Measurements from ENCODE around the gene CBY2. TPM values are rescaled to one million over a fixed set of nuclear protein-coding genes. Genes with fewer than 3 reads are reported as not detected.
"Not testable (repeated sequence)": the region's sequence is repeated elsewhere in the genome, so short reads cannot be mapped to it uniquely, and the experiment has no call there.

The CBY2 gene
- total RNA-seq, 1 donor from 2014 or later: not detected

DNA sequence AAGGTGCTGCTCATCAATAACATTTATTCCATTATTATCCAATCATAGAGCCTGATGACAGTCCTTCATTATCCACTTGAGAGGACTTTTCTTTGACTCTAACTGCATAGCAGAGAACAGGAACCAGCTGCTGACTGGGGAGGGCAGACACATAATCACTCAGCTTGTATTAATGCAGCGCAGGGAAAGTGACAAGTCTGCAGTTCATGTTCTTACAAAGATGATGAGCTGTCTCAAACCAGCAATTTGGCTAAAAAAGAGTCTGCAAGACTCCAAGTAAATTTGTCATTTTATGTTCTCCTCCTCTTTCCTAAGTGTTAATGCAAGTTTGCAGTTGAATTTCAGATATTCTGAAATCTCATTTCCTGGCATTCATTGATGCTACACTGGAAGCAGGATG is 40.0 kb upstream of the CBY2 start:
- Histone ChIP-seq H3K79me2 (ENCODE audit: insufficient read depth, low read length) (no peaks in the 10 kb centered on the region), H3K4me3 (ENCODE audit: insufficient read depth, low read depth, low read length) (no peak overlapping the region), H3K4me2 (ENCODE audit: low read length) (no peak overlapping the region), H2AFZ (ENCODE audit: low read depth, low read length) (no peak overlapping the region), H3K4me1 (ENCODE audit: insufficient read depth, low read length) (peaks cover 6% of the 10 kb centered on the region), H3K9me3 (ENCODE audit: insufficient read depth, low read depth, low read length) (no peaks in the 10 kb centered on the region), H4K20me1 (ENCODE audit: insufficient read depth, low read length) (no peaks in the 10 kb centered on the region), H3K27me3 (ENCODE audit: insufficient read depth, low read length) (no peaks in the 10 kb centered on the region), H3K27ac (ENCODE audit: low read depth, low read length) (no peak overlapping the region), H3K36me3 (ENCODE audit: insufficient read depth, low read length) (no peaks in the 10 kb centered on the region), H3K9ac (ENCODE audit: low read length) (no peak overlapping the region)
- no peak for FAIRE-seq
- Mint-ChIP-seq H3K27ac (ENCODE audit: unreplicated experiment) (no peak overlapping the region), H3K27me3 (ENCODE audit: low read depth, unreplicated experiment) (no peaks in the 10 kb centered on the region), H3K4me1 (ENCODE audit: low read depth, unreplicated experiment) (peaks cover 21% of the 10 kb centered on the region), H3K9me3 (ENCODE audit: unreplicated experiment) (peaks cover 1% of the 10 kb centered on the region), H3K36me3 (ENCODE audit: low read depth, unreplicated experiment) (no peaks in the 10 kb centered on the region), H3K4me3 (ENCODE audit: unreplicated experiment) (no peak overlapping the region)
- TF ChIP-seq CTCF (IDR thresholded peaks at IDR 0.05; ENCODE audit: insufficient read depth, low read depth, low read length) (no peak), EZH2 (IDR thresholded peaks at IDR 0.05; ENCODE audit: insufficient read depth, low read length) (no peak)
- no peak for DNase-seq (ENCODE audit: low read depth)

- H3K4me1 ChIP-seq (ENCODE audit: insufficient read depth, low read length); H3K79me2 ChIP-seq (ENCODE audit: insufficient read depth, low read length); H3K36me3 Mint-ChIP-seq (ENCODE audit: low read depth, unreplicated experiment); H2AFZ ChIP-seq (ENCODE audit: low read depth, low read length); H3K36me3 ChIP-seq (ENCODE audit: insufficient read depth, low read length); H3K4me2 ChIP-seq (ENCODE audit: low read length); H3K27me3 Mint-ChIP-seq (ENCODE audit: low read depth, unreplicated experiment); H3K27ac ChIP-seq (ENCODE audit: low read depth, low read length); H3K9me3 ChIP-seq (ENCODE audit: insufficient read depth, low read depth, low read length); DNase-seq (ENCODE audit: low read depth); H3K4me3 Mint-ChIP-seq (ENCODE audit: unreplicated experiment); H3K9ac ChIP-seq (ENCODE audit: low read length); H3K27me3 ChIP-seq (ENCODE audit: insufficient read depth, low read length); FAIRE-seq; H3K4me3 ChIP-seq (ENCODE audit: insufficient read depth, low read depth, low read length); H4K20me1 ChIP-seq (ENCODE audit: insufficient read depth, low read length); H3K27ac Mint-ChIP-seq (ENCODE audit: unreplicated experiment); H3K9me3 Mint-ChIP-seq (ENCODE audit: unreplicated experiment): not testable (repeated sequence)
- H3K4me1 Mint-ChIP-seq (ENCODE audit: low read depth, unreplicated experiment): peaks cover 21% of the 10 kb centered on the region
Measured at GRCh38 chr13:45662903-45663302, 39.2 kb upstream of the CBY2 start.

- not testable (repeated sequence) for H3K27ac Mint-ChIP-seq (ENCODE audit: unreplicated experiment); H3K9ac ChIP-seq (ENCODE audit: low read length); H3K79me2 ChIP-seq (ENCODE audit: insufficient read depth, low read length); H3K9me3 ChIP-seq (ENCODE audit: insufficient read depth, low read depth, low read length); H3K4me2 ChIP-seq (ENCODE audit: low read length); H3K27me3 Mint-ChIP-seq (ENCODE audit: low read depth, unreplicated experiment); H3K4me1 ChIP-seq (ENCODE audit: insufficient read depth, low read length); H4K20me1 ChIP-seq (ENCODE audit: insufficient read depth, low read length); H3K27ac ChIP-seq (ENCODE audit: low read depth, low read length); H3K4me3 ChIP-seq (ENCODE audit: insufficient read depth, low read depth, low read length); FAIRE-seq; H3K27me3 ChIP-seq (ENCODE audit: insufficient read depth, low read length); H3K9me3 Mint-ChIP-seq (ENCODE audit: unreplicated experiment); H3K36me3 Mint-ChIP-seq (ENCODE audit: low read depth, unreplicated experiment); H2AFZ ChIP-seq (ENCODE audit: low read depth, low read length); H3K36me3 ChIP-seq (ENCODE audit: insufficient read depth, low read length); DNase-seq (ENCODE audit: low read depth); H3K4me3 Mint-ChIP-seq (ENCODE audit: unreplicated experiment)
- H3K4me1 Mint-ChIP-seq (ENCODE audit: low read depth, unreplicated experiment): peaks cover 26% of the 10 kb centered on the region
Measured at GRCh38 chr13:45669626-45670025, 32.5 kb upstream of the CBY2 start.
